Measurements from ENCODE around the gene SPATA12.

SPATA12 gene

GRCh38 chr3:57052662-57053061, 7.8 kb upstream of the SPATA12 start:
- DNase-seq (ENCODE audit: low read depth), result no peak

- no peak for DNase-seq (ENCODE audit: low read depth)
Measured at GRCh38 chr3:57053122-57053521, 7.3 kb upstream of the SPATA12 start.

- no peak for DNase-seq (ENCODE audit: low read depth)
Measured at GRCh38 chr3:57057351-57057750, 3.1 kb upstream of the SPATA12 start.

- DNase-seq (ENCODE audit: low read depth), result no peak
Measured at GRCh38 chr3:57059411-57059810, 1.1 kb upstream of the SPATA12 start.

GRCh38 chr3:57061556-57061955, 1.1 kb downstream of the SPATA12 start:
- DNase-seq (ENCODE audit: low read depth), result no peak

- no peak for DNase-seq (ENCODE audit: low read depth)
Measured at GRCh38 chr3:57062101-57062631, 1.7 kb downstream of the SPATA12 start.

- DNase-seq (ENCODE audit: low read depth), result no peak
Measured at GRCh38 chr3:57063032-57063431, 2.6 kb downstream of the SPATA12 start.

GRCh38 chr3:57064001-57064400, 3.5 kb downstream of the SPATA12 start:
- DNase-seq (ENCODE audit: low read depth), result no peak

- no peak for DNase-seq (ENCODE audit: low read depth)
Measured at GRCh38 chr3:57064572-57064971, 4.1 kb downstream of the SPATA12 start.

GRCh38 chr3:57065588-57065987, 5.1 kb downstream of the SPATA12 start:
- no peak for DNase-seq (ENCODE audit: low read depth)

- no peak for DNase-seq (ENCODE audit: low read depth)
Measured at GRCh38 chr3:57066471-57066870, 6.0 kb downstream of the SPATA12 start.

GRCh38 chr3:57068437-57069089, 8.1 kb downstream of the SPATA12 start:
- DNase-seq (ENCODE audit: low read depth), result no peak

- DNase-seq (ENCODE audit: low read depth), result no peak
Measured at GRCh38 chr3:57069503-57069902, 9.0 kb downstream of the SPATA12 start.

GRCh38 chr3:57073628-57074027, 13.2 kb downstream of the SPATA12 start:
- no peak for DNase-seq (ENCODE audit: low read depth)

- DNase-seq (ENCODE audit: low read depth), result no peak
Measured at GRCh38 chr3:57074135-57074534, 13.7 kb downstream of the SPATA12 start.

GRCh38 chr3:57076422-57076951, 16.0 kb downstream of the SPATA12 start:
- no peak for DNase-seq (ENCODE audit: low read depth)

- no peak for DNase-seq (ENCODE audit: low read depth)
Measured at GRCh38 chr3:57077630-57078343, 17.3 kb downstream of the SPATA12 start.

GRCh38 chr3:57078344-57078634, 17.8 kb downstream of the SPATA12 start:
- no peak for DNase-seq (ENCODE audit: low read depth)

GRCh38 chr3:57078635-57079473, 18.4 kb downstream of the SPATA12 start:
- no peak for DNase-seq (ENCODE audit: low read depth)

GRCh38 chr3:57079474-57079831, 19.0 kb downstream of the SPATA12 start:
- no peak for DNase-seq (ENCODE audit: low read depth)

- DNase-seq (ENCODE audit: low read depth), result no peak
Measured at GRCh38 chr3:57080171-57080570, 19.7 kb downstream of the SPATA12 start.

- DNase-seq (ENCODE audit: low read depth), result no peak
Measured at GRCh38 chr3:57081173-57081572, 20.7 kb downstream of the SPATA12 start.

- no peak for DNase-seq (ENCODE audit: low read depth)
Measured at GRCh38 chr3:57082481-57082880, 22.0 kb downstream of the SPATA12 start.
